Measurements from ENCODE around the gene C4orf17.

Gene C4orf17

DNA sequence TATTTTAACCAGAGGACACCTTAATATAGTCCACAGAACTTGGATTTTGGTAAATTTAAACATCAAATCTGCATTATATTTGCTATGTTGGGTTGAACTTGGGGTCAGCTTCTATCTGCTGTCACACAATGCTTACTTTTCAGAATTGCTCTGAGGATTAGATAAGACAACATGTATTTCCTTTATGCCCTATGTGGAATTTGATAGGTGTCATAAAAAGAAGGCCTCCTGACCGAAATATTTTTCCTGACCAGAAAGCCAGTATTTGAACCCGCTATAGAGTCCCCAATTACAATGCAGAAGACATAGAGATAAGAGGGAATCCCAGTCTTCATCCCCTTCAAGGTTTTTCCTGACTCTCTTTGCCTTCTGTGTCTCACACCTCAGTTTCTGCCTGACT, 67.9 kb downstream of the C4orf17 start:
- no peak overlapping the region for H3K27ac ChIP-seq (ENCODE audit: low read depth, low read length)
- 100% methylated on average over 1 of the region's 2 CpGs for WGBS
- H3K4me1 ChIP-seq (ENCODE audit: insufficient read depth, low read length) = peaks cover 18% of the 10 kb centered on the region
- no peaks in the 10 kb centered on the region for H3K36me3 ChIP-seq (ENCODE audit: insufficient read depth, low read length)
- no peak overlapping the region for H3K9ac ChIP-seq (ENCODE audit: low read depth, low read length)
- no peak overlapping the region for H3K4me3 ChIP-seq (ENCODE audit: low read length)
- H3K27me3 ChIP-seq (ENCODE audit: insufficient read depth, low read length) = no peaks in the 10 kb centered on the region
- no peaks in the 10 kb centered on the region for H3K9me3 ChIP-seq (ENCODE audit: insufficient read depth, low read depth, low read length)

DNA sequence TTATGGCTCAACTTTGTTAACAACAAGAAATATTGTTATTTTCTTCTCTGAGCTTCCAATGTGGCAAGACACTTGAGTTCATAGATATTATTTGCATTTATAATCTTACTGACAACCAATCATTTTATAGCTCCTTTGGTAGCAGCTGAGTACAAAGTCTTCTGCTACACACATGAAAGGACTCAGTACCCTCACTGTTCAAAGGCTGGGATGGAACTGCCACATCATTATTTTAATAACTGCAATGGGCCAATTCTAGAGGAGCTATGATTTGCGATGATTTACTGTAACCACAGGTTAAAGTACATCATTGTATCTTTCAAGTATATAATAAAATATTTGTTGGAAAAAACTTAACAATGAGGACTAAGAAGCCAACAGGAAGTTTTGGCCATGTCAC, 74.7 kb downstream of the C4orf17 start:
- H3K27ac ChIP-seq (ENCODE audit: low read depth, low read length) = no peak overlapping the region
- H3K4me1 ChIP-seq (ENCODE audit: insufficient read depth, low read length) = no peaks in the 10 kb centered on the region; the same call in 1 of the 2 replicates
- no CpG with 5 or more reads among the region's 1 CpG for WGBS

GRCh38 chr4:99586322-99586721, 75.5 kb downstream of the C4orf17 start:
- no peak overlapping the region for H3K27ac ChIP-seq (ENCODE audit: low read depth, low read length)
- H3K9me3 ChIP-seq (ENCODE audit: insufficient read depth, low read depth, low read length) = no peaks in the 10 kb centered on the region
- H3K27me3 ChIP-seq (ENCODE audit: insufficient read depth, low read length) = no peaks in the 10 kb centered on the region
- 78% methylated on average over 2 of the region's 2 CpGs for WGBS
- H3K4me1 ChIP-seq (ENCODE audit: insufficient read depth, low read length) = no peaks in the 10 kb centered on the region; the same call in 1 of the 2 replicates
- no peak overlapping the region for H3K9ac ChIP-seq (ENCODE audit: low read depth, low read length)
- no peak overlapping the region for H3K4me3 ChIP-seq (ENCODE audit: low read length)
- no peaks in the 10 kb centered on the region for H3K36me3 ChIP-seq (ENCODE audit: insufficient read depth, low read length)

More for the DNA sequence above, 74.7 kb downstream of the C4orf17 start:
- no peaks in the 10 kb centered on the region for H3K27me3 ChIP-seq (ENCODE audit: insufficient read depth, low read length)
- H3K9me3 ChIP-seq (ENCODE audit: insufficient read depth, low read depth, low read length) = no peaks in the 10 kb centered on the region
- no peak overlapping the region for H3K9ac ChIP-seq (ENCODE audit: low read depth, low read length)
- H3K4me3 ChIP-seq (ENCODE audit: low read length) = no peak overlapping the region
- no peaks in the 10 kb centered on the region for H3K36me3 ChIP-seq (ENCODE audit: insufficient read depth, low read length)

- H3K9me3 ChIP-seq (ENCODE audit: insufficient read depth, low read depth, low read length) = no peaks in the 10 kb centered on the region
- no peak overlapping the region for H3K9ac ChIP-seq (ENCODE audit: low read depth, low read length)
- no peak overlapping the region for H3K27ac ChIP-seq (ENCODE audit: low read depth, low read length)
- no peaks in the 10 kb centered on the region for H3K36me3 ChIP-seq (ENCODE audit: insufficient read depth, low read length)
- no peaks in the 10 kb centered on the region; the same call in 1 of the 2 replicates for H3K4me1 ChIP-seq (ENCODE audit: insufficient read depth, low read length)
- H3K4me3 ChIP-seq (ENCODE audit: low read length) = no peak overlapping the region
- H3K27me3 ChIP-seq (ENCODE audit: insufficient read depth, low read length) = no peaks in the 10 kb centered on the region
- WGBS = 53% methylated on average over 1 of the region's 1 CpG
Observed at GRCh38 chr4:99586797-99587196, 76.0 kb downstream of the C4orf17 start.

DNA sequence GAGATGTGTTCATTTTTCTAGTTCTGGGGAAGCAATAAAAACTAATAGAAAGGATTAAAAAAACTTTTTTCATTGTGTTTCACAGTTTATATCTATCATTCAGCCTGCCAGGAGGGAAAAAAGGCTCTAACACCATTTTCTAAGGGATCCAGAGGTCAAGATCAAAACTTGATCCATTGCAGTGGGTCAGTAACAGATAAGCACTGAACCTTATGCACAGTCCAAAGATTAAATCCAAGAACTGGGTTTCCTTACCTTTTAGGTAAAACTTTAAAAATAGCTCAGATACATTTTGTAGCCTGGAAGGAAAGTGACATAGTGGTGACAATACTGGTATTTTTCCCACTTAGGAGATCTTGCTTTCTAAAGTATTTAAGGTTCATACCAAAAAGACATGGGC, 76.5 kb downstream of the C4orf17 start:
- no peaks in the 10 kb centered on the region for H3K36me3 ChIP-seq (ENCODE audit: insufficient read depth, low read length)
- no peak overlapping the region for H3K27ac ChIP-seq (ENCODE audit: low read depth, low read length)
- H3K9me3 ChIP-seq (ENCODE audit: insufficient read depth, low read depth, low read length) = no peaks in the 10 kb centered on the region
- H3K4me3 ChIP-seq (ENCODE audit: low read length) = no peak overlapping the region
- H3K4me1 ChIP-seq (ENCODE audit: insufficient read depth, low read length) = no peaks in the 10 kb centered on the region; the same call in 1 of the 2 replicates
- H3K27me3 ChIP-seq (ENCODE audit: insufficient read depth, low read length) = no peaks in the 10 kb centered on the region
- H3K9ac ChIP-seq (ENCODE audit: low read depth, low read length) = no peak overlapping the region

GRCh38 chr4:99587803-99588202, 77.0 kb downstream of the C4orf17 start:
- no peaks in the 10 kb centered on the region; the same call in 1 of the 2 replicates for H3K4me1 ChIP-seq (ENCODE audit: insufficient read depth, low read length)
- H3K27ac ChIP-seq (ENCODE audit: low read depth, low read length) = no peak overlapping the region
- no CpG with 5 or more reads among the region's 1 CpG for WGBS
- H3K4me3 ChIP-seq (ENCODE audit: low read length) = no peak overlapping the region
- H3K27me3 ChIP-seq (ENCODE audit: insufficient read depth, low read length) = no peaks in the 10 kb centered on the region
- H3K9ac ChIP-seq (ENCODE audit: low read depth, low read length) = no peak overlapping the region
- no peaks in the 10 kb centered on the region for H3K36me3 ChIP-seq (ENCODE audit: insufficient read depth, low read length)
- no peaks in the 10 kb centered on the region for H3K9me3 ChIP-seq (ENCODE audit: insufficient read depth, low read depth, low read length)

GRCh38 chr4:99591757-99592156, 80.9 kb downstream of the C4orf17 start:
- H3K4me1 ChIP-seq (ENCODE audit: insufficient read depth, low read length) = no peaks in the 10 kb centered on the region
- H3K36me3 ChIP-seq (ENCODE audit: insufficient read depth, low read length) = no peaks in the 10 kb centered on the region
- no peaks in the 10 kb centered on the region for H3K27me3 ChIP-seq (ENCODE audit: insufficient read depth, low read length)
- no peak overlapping the region for H3K9ac ChIP-seq (ENCODE audit: low read depth, low read length)
- H3K9me3 ChIP-seq (ENCODE audit: insufficient read depth, low read depth, low read length) = no peaks in the 10 kb centered on the region
- no peak overlapping the region for H3K27ac ChIP-seq (ENCODE audit: low read depth, low read length)
- WGBS = 100% methylated on average over 1 of the region's 3 CpGs
- H3K4me3 ChIP-seq (ENCODE audit: low read length) = no peak overlapping the region

Measured in HUES64 (cell line).